GM12873 (cell line): ENCODE results near the gene COPB2.

ENCODE experiments used
- CTCF ChIP-seq: IDR thresholded peaks from 2 replicates; pipeline ENCODE4 v1.5.1; 2012; ENCODE audit warnings: low read depth, mild to moderate bottlenecking, moderate library complexity, low read length, control low read depth; ENCODE audit not compliant: insufficient read depth; ENCODE audit errors: missing control alignments

COPB2 gene

GRCh38 chr3:139325551-139325950, 63.9 kb downstream of the COPB2 start:
- no peak for TF ChIP-seq CTCF

- TF ChIP-seq CTCF, result no peak
Measured at GRCh38 chr3:139324456-139324855, 65.0 kb downstream of the COPB2 start.

- no peak for TF ChIP-seq CTCF
Measured at GRCh38 chr3:139323146-139323545, 66.3 kb downstream of the COPB2 start.

GRCh38 chr3:139322346-139322745, 67.1 kb downstream of the COPB2 start:
- no peak for TF ChIP-seq CTCF

GRCh38 chr3:139320551-139321309, 68.7 kb downstream of the COPB2 start:
- TF ChIP-seq CTCF, result no peak

GRCh38 chr3:139319428-139320402, 69.7 kb downstream of the COPB2 start:
- peak; percentile 56 for TF ChIP-seq CTCF

- no peak for TF ChIP-seq CTCF
Measured at GRCh38 chr3:139318826-139319225, 70.6 kb downstream of the COPB2 start.
